HG03469 (cell line): ENCODE data around the gene IGDCC3.
"Not testable (repeated sequence)": the region's sequence is repeated elsewhere in the genome, so short reads cannot be mapped to it uniquely, and the experiment has no call there.

Experiments
- ATAC-seq: cut with Tn5 transposase; IDR thresholded peaks from one replicate; pipeline ENCODE4 v1.9.1; 2021; ENCODE audit warnings: mild to moderate bottlenecking, moderate library complexity, moderate number of reproducible peaks; ENCODE audit not compliant: unreplicated experiment

IGDCC3 gene

DNA sequence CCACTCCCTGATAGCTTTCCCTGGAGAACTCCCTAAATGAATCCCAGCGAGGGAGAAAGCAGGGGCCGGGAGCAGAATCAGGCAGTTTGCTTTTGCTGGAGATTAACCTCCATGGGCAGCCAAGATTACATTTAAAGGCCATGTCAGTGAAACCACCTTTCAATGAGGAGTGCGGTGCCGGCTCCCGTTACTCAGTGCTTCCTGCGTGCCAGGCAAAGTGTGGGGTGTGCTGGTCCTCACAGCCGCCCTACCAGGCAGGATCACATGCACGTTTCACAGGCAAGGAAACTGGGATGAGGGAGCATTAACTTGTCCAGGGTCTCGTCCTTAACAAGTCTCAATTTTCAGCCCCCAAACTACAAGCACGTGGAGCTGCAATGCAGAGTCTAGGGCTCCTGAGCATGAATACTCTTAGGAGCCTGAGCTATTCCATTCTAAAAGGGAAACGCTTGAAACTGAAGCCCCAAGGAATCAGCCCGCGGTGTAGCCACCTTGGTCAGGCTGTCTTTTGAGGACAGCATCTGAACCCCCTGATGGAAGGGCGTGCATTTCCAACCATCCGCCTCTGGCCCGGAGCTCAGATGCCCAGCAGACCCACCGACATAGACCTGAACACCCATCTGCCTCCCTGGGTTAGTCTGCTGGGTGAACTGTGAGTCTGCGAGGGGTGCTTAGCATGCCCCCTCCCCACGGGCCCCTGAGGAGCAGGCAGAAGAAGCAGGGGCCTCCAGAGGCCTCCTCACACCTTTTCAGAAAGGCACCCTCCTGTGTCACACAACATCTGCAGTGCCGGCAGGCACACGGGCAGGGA is 5.6 kb downstream of the IGDCC3 start:
- no peak for ATAC-seq

DNA sequence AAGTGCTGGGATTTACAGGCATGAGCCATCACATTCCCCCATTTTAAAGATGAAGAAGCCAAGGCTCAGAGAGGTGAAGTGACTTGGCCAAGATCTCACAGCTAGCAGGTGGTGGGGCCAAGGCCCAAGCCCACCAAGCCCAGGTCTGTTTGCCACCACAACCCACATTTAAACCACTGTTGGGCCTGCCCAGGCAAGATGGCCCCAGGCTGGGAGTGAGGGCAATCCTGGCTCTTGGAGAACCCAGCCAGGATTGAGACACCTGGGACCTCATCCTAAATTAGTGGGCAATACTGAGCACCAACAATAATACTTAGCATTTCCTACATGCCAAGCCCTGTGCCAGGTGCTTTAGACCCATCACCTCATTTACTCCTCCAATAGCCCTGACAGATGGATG is 6.9 kb downstream of the IGDCC3 start:
- ATAC-seq: no peak

DNA sequence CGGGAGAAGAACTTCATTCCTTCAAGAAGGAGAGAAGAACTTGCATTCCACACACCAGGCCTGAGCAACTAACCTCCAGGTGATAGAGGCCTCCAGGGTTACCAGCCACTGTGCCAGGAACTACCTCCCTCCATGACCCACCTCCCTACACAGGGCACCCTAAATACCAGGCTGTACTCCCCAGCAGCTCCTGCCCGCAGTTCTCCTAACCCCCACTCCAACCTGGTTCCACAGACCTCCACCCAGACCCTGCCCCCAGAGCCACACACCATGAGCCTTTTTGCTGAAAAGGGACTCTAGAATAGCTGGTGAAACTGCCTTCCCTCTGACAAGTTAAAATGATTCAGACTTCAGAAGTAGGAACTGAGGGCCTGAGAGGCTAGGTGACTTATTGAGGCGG is 8.2 kb downstream of the IGDCC3 start:
- ATAC-seq: no peak

DNA sequence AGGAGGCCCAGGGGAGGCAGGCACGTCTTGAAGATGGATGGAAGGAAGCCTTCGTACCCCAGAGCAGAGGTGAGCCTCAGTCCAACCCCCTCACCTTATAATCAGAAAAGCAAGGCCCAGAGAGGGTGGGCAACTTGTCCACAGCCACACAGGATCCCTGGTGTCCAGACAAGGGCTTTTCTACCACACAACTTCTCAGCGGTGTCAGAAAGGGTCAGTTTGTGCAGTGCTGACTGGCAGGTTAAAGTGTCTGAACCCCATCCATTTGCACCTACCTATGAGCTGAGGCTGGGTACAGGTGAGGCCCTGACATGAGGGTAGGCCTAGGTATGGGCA is 8.6 kb downstream of the IGDCC3 start:
- ATAC-seq: no peak

DNA sequence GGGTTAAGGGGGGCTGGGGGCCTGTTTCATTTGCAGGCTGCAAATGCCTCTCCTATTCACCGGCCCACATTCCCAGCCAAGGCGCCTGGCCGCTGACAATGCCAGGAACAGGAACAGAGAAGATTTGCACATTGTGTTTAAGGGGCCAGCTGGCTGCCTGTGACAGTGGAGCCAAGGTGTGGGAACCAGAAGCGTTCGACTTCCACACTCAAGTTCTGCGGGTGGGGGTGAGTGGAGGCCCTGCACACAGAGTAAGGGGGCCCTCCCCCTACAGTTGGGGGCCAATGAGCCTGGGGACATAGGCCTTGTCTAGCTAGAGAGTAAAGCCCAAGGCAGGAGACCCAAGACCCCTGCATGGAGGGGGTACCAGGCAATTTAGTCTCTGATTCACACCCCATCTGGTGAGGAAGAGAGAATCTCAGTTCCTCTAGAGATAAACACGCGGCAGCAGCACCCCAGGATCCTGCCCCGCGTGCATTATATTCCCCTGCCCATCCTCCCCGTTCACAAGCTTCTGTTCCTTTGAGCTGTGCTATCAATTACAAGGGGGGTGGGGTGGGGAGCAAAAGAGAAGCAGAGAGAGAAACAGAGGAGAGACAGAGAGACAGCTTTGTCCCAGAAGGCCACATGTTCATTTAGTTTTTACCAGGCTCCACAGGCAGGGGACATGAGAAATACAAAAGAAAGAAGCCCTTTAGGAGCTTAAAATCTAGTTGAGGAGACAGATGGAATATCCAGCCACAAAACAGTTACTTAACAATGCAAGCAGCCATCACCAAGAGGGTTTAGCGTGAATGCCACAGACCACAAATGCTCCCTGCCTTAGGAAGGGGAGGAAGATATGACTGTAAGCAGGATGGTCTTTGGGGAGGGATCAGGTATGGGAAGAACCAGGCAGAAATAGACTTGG is 9.2 kb downstream of the IGDCC3 start:
- no peak for ATAC-seq

DNA sequence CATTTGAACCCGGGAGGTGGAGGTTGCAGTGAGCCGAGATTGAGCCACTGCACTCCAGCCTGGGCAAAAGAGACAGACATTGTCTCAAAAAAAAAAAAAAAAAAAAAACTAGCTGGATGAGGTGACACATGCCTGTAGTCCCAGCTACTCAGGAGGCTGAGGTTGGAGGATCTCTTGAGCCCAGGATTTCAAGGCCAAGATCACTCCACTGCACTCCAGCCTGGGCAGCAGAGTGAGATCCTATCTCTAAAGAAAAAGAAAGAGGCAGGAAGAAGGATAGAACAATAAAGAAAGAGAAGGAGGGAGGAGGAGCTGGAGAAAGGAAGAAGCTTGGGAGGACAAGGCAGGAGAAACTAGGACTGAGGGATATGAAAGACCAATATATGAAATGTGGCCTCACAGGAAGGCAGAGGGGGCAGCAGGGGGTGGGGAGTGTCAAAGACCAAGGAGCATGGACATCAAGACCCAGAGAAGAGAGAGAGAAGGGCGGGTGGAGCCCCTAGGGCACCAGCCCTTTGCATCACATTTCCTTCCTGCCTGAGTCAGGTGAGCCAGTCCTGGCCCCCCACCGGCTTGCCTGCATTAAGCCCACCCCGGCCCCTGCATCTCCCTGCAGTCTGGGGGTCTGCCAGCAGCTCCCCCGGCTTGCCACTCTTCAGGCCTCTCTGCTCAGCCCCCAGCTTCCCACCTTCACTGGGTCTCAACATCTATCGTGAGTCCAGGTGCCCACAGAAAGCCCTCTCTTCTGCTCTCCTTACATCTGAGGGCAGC is 11.5 kb downstream of the IGDCC3 start:
- ATAC-seq: no peak

DNA sequence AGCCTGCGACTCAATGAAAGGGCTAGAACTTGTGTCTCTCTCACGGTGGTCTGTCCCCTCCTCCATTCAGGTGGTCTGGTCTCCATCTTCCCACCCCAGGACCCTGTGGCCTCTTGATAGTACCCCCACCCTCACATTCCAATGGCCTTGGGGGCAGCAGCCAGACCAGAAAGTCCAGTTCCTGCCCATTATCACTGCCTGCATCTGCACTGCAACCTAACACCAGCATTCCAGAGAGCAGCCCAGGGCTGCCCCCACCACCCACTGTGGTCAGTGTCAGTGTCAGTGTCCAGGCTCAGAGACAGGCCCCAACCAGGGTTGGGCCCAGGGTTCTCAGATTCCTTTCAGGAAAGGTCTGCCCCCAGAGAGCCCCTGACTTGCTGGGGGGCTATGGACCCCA is 12.6 kb downstream of the IGDCC3 start:
- no peak for ATAC-seq

DNA sequence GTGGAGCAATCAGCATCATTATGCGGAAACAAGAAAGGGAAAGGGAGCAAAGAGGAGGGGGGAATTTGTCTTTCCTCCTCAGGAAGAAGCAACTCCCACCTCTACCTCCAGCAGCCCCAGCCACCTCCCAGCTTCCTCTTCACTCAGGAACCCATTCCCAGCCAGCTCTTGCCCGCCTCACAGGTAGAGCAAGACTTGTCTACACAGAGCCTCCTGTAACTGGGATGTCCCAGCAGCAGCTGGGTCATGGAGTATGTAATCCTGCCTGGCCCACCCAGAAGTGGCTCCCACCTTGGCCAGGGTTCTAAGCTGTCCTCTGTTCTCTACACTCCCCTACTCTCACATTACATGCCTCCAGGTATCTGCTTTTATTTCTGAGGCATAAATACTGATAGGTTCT is 14.0 kb downstream of the IGDCC3 start:
- ATAC-seq: no peak

DNA sequence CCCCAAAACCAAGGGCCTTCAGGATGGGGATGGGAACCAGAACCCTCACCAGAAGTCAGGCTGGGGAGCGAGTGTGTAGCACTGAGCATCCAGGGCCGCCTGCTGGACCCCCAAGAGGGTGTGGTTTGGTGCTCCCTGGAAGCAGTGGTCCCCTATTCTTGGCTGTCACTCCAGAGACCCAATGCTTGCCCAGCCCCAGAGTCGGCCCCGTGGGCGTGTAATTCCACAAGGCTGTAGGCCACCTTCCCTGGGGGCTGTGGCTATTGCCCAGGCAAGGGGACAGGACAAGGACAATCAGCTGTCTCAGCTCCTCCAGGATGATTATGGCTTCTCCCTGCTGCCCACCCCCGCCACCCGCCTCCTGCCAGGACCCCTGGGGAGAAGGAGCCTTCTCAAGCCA is 14.5 kb downstream of the IGDCC3 start:
- ATAC-seq: no peak

DNA sequence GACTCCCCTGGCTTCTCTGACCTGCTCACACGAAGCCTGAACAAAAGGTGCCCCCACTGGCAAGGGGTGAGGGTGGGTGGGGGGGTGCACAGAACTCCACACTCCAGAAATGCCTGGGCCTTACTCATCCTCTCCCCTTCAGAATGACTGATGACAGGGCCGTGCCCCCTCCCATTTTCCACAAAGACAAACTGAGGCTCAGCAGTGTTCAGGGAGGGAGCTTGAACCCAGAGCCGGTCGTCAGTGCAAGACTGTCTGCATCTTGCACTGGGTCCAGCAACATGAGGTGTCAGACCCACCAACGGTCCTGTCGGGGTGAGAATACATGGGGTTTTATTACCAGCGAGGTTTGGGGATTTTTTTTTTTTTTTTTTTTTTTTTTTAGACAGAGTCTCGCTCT is 15.3 kb downstream of the IGDCC3 start:
- ATAC-seq: no peak

DNA sequence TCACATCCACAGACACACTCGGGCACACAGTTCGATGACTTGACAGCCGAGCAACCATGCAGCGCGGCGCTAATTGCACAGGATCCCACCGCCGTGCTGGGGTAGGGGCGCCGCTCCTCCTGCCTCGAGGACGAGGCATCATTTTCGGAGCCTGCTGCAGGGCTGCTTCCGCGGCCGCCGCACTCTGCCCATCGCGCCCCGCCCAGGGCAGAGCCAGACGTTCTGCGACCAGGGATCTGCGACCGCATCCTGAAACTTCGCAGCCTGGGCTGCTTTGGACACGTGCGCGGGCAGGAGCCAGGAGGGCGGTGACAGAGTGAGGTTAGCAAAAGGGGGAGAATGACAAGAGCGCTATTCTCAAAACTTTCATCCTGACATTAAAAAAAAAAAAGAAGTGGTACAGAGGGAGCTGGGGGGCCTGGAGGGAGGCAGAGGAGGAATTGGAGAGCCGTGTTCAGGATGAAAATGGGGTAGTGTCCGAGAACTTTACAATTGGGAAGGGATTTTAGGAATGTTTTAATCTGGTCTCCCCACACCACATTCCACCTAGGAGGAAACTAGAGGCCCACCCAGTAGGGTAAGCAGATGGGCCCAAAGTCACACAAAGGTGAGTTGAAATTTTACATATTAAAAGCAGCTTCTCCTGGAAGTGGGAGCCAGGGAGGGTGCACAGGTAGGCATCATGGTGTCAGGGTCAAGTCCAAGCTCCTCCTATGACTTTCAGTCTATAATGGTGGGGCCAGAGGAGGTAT is 15.9 kb downstream of the IGDCC3 start:
- no peak for ATAC-seq

DNA sequence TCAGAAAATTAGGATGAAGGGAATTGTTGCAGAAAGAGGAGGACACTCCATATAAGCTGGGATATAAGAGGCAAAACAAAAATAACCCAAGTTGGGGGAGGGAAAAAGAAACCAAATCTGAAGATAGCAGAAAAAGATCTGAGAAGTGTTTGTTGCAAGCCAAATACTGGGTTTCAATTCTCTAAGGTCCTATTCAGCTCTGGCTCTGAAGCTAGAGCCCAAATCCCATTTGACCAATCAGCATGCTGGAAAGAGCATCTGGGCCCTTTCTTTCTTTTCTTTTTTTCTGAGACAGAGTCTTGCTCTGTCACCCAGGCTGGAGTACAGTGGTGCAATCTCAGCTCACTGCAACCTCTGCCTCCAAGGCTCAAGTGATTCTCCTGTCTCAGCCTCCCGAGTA is 17.3 kb downstream of the IGDCC3 start:
- ATAC-seq: no peak

DNA sequence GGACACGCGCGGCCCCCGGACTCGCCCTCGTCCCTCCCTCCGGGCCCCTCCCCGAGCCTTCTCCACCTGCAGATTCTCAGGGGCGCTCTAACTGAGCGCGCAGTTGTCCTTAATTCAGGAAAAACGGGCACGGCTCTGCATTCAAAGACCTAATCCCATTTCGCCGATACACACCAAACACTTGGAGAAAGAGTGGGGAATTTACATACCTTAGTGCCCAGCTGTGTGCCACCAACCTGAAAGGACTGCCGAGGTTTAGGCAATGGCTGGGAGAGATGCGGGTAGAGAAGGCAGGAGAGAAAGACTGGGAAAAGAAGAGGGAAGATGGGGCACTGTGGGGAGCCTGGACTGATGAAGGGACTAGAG is 21.8 kb downstream of the IGDCC3 start:
- no peak for ATAC-seq

DNA sequence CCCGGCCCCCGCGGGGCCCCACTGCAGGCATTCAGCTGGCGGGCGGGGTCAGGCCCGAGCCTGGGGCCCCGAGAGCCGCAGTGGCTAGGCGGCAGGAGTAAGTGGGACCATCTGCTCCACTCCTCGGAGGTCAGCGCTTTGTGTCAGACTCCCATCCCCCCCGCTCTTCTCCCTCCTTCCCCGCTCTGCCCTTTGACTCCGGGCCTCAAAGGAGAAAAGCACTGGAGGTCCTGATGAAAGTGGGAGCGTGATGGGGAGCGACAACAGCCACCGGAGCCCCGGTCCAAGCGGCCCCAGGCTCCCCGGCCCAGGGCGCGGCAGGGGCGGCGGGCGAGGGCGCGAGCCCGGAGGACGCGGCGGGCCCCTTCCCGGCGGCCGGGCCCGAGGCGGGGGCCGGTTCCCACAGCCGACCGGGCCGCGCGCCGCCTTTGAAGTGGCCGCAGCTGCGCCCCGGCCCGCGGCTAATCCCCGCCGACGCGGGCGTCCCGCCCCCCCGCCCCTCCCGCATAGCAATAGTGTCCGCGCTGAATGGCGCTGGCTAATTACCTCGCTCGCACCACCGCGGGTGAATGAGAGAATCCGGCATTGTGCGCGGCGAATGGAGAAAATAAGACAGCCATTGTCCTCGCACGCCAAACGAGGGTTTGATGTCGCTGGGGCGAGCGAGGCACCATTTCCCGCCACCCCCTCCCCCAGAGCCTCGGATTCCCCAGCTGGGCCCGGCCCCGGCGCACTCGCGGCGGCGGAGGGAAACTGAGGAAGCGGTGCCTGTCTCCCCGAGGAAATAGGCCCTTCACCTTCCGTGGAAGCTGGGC is 22.4 kb downstream of the IGDCC3 start:
- ATAC-seq: no peak

DNA sequence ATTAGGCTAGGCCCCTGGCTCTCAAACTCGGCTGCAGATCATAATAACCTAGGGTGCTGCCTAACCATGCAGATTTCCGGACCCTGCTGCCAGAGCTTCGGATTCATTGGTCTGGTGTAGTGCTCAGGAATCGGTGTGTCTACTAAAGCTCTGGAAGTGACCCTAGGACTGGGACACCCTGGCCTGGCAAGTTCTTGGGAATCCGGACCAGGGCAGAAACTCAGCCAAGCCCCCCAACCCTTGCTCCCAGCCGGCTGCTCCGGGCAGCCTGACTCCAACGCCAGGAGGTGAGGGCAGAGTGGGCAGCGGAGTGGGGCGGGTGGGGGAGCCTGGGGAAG is 23.0 kb downstream of the IGDCC3 start:
- ATAC-seq: no peak

DNA sequence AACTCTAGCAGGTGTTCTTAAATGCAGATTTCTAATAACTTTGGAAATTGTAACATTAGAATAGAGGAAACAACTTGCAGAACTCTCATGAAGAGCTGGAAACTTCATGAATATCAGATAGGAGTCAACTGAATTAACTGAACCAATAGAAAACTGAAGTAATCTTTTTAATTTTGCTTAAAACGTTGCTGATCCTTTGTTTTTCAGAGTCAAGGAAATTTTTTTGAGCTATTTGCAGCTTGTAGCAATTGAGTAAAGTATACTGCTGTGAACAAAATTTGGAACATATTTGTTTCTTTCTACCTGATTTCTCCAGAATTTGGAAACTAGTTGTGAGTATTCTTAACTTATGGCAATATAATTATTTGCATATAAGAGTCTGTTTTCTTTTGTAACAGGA is 25.8 kb downstream of the IGDCC3 start:
- ATAC-seq: not testable (repeated sequence)

DNA sequence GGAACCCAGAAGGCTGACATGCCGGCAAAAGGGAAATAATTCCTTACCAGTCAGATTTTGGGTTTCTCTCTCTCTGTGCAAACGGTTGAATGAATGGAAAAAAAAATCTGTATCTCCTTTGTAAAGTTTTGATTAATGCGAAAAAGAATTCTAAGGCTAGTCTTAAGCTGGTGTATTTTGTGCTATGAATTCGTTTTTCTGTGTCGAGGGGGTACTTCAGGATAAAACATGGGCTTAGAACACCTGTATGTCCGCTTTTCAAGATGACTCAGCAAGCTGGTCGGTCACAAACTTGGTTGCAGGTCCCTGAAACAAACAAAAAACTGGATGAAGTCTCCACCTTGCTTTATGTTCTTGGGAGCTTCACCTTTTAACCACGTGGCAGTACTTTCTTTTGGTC is 28.5 kb downstream of the IGDCC3 start:
- ATAC-seq: no peak

DNA sequence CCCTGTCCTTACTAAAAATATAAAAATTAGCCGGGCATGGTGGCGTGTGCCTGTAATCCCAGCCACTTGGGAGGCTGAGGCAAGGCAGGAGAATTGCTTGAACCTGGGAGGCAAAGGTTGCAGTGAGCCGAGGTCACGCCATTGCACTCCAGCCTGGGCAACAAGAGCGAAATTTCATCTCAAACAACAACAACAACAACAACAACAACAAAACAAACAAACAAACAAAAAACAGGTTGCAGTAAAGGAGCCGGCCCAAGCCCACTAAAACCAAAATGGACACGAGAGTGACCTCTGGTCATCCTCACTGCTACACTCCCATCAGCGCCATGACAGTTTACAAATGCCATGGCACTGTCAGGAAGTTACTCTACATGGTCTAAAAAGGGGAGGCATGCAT is 30.0 kb downstream of the IGDCC3 start:
- ATAC-seq: not testable (repeated sequence)

DNA sequence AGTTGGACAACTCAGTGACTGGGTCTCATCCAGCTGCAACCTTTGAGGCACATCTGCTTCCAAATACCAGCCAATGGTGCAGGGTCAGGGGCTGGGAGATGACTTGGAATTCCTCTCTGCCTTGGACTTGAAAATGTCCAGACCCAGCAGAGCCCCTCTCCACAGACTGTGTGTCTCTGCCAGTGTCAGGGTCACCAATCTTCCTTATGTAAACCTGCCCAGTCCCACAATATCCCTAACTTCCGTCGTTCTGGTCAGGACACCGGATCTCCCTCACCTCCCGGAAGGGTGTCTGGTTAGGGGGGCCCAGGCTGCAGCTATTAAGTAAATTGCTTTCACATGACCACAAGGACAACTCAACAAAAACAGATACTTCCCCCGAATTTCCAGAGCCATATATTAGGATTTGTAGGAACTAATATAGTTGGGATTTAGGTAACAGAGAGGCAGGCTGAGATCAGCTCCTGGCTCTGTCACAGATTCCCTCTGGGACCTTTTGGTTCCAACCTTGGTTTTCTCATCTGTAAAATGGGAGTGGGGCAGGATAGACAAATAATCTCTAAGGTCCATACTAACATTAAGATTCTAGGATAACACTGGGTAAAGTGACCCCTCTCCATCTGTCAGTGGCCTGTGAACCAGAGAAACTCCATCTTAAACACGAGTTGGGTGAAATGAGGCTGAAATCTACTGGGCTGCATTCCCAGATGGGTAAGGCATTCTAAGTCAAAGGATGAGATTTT is 30.8 kb downstream of the IGDCC3 start:
- ATAC-seq: no peak

DNA sequence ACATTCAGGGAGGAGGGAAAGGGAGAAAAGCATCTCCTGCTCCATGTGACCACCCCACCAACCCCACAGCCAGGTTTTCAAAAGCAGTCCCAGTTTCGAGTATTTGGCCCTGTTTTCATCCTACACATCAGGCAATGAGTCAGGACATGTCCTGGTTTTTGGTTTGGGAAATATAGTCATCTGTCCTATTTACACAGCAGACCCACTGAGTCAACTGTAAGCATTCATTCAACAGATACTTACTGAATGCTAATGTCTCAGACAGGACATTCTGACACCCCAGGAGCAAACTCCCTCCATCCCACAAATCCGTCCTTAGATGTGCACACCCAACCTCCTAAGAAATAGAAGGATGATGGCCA is 32.9 kb downstream of the IGDCC3 start:
- ATAC-seq: no peak
